Psoas muscle (tissue), 8 donors: ENCODE data around the gene MYG1. TPM values are rescaled to one million over a fixed set of nuclear protein-coding genes. Genes with fewer than 3 reads are reported as not detected.
A peak's percentile ranks its signal among the peaks of the same experiment; 100 is the strongest.

Source experiments
- ATAC-seq, 4 donors: fragments of 200-7000 bp; cut with Tn5 transposase; one replicate each; pipeline ENCODE4 v1.9.1; 2020; ENCODE audit warnings: moderate library complexity in 3 of 4, mild to moderate bottlenecking in 2 of 4
- DNase-seq, 2 donors: peaks; one replicate each; pipeline ENCODE4 v3.0.0-alpha.2; 2020
- H3K27ac ChIP-seq: fragments of 200-600 bp; one replicate; pipeline ENCODE4 v1.8.0; 2022
- H3K27me3 ChIP-seq, 3 donors: fragments of 200-600 bp in 1 of 3; one replicate each; pipeline versions ENCODE4 v1.6.1 to v1.8.0; 2013 to 2022; ENCODE audit warnings: low read length in 2 of 3, mild to moderate bottlenecking in 2 of 3, moderate library complexity in 1 of 3; ENCODE audit not compliant: insufficient read depth in 3 of 3
- H3K36me3 ChIP-seq, 2 donors: fragments of 200-600 bp in 1 of 2; one replicate each; pipeline versions ENCODE4 v1.6.1 to v1.8.0; 2013 to 2022; ENCODE audit warnings: low read depth in 1 of 2, mild to moderate bottlenecking in 1 of 2, moderate library complexity in 1 of 2; ENCODE audit not compliant: insufficient read depth in 1 of 2
- H3K4me1 ChIP-seq: fragments of 200-600 bp; one replicate; pipeline ENCODE4 v1.8.0; 2022
- H3K4me3 ChIP-seq: fragments of 200-600 bp; one replicate; pipeline ENCODE4 v1.8.0; 2022; ENCODE audit warnings: mild to moderate bottlenecking
- H3K9me3 ChIP-seq: fragments of 200-600 bp; one replicate; pipeline ENCODE4 v1.8.0; 2022
- CTCF ChIP-seq: fragments of 200-600 bp; IDR thresholded peaks from one replicate; pipeline ENCODE4 v1.8.0; 2022; ENCODE audit warnings: antibody characterized with exemption
- WGBS, 3 donors: extraction: QIAGEN DNeasy Blood & Tissue Kit; methylation state at CpG; one replicate each; pipeline versions ENCODE4 v1.1.6 to v1.1.7; 2013; 5-methylcytosine and 5-hydroxymethylcytosine counted together
- intact Hi-C, 2 donors: fragments of 100-400 bp; cut with DNase I; formaldehyde crosslinking; loops; one replicate each; pipeline versions ENCODE4 v1.11.0 to v1.14.2; 2022
- polyA plus RNA-seq, 3 donors: library from polyadenylated mRNA; stranded (reverse); fragments of 200-250 nt; gene quantifications; one replicate each; pipeline ENCODE4 v1.2.3, GENCODE V29; 2013
- total RNA-seq, 4 donors: library from RNA; stranded (reverse); fragmentation: NEBNext Ultra II Directional in 2 of 4; extraction: Animal tissue kit (Norgen Biotek cat#: 25700) in 2 of 4; gene quantifications; one replicate each; pipeline versions ENCODE4 v1.2.1 to v1.2.4, GENCODE V29; 2021 to 2023
- donor health status: healthy with polysubstance abuse.
- donor health status: DM: no; HTN: no; CAD: no; lungs with moderate emphysema.
- donor health status: Bipolar disorder and iron deficiency.
- donor health status: healthy.
- donor health status: DM: yes; HTN: yes; CAD: no.
- donor health status: DM: no; HTN: no; CAD: no.
- donor health status: DM: no; HTN: no; CAD: no.
- donor health status: DM: yes; HTN: yes; CAD: no.

MYG1 gene
- total and polyA plus RNA-seq, 7 donors = 34.6 to 68.9 (median 44.7) TPM

- no peak for TF ChIP-seq CTCF
- no peak for ATAC-seq
Measured at GRCh38 chr12:53274445-53274844, 25.1 kb upstream of the MYG1 start.

GRCh38 chr12:53276511-53276910 is 23.0 kb upstream of the MYG1 start:
- 95 to 99% (median 96%) methylated on average over 11 of the region's 11 CpGs for WGBS, 3 donors
- H3K27me3 ChIP-seq = no peaks in the 10 kb centered on the region
- H3K4me3 ChIP-seq = no peak overlapping the region
- intact Hi-C loops = no loop called here
- DNase-seq = peak in 1 of 2 donors; percentile 31
- no peak overlapping the region for H3K27ac ChIP-seq
- no peak for TF ChIP-seq CTCF
- no peaks in the 10 kb centered on the region for H3K36me3 ChIP-seq
- no peaks in the 10 kb centered on the region for H3K9me3 ChIP-seq
- no peak for ATAC-seq
- H3K4me1 ChIP-seq = no peaks in the 10 kb centered on the region

More at GRCh38 chr12:53274445-53274844, 25.1 kb upstream of the MYG1 start:
- intact Hi-C loops = no loop called here
- no peaks in the 10 kb centered on the region for H3K36me3 ChIP-seq
- no peak overlapping the region for H3K27ac ChIP-seq
- H3K27me3 ChIP-seq = no peaks in the 10 kb centered on the region
- H3K4me3 ChIP-seq = no peak overlapping the region
- peak in 1 of 2 donors; percentile 32 for DNase-seq
- no peaks in the 10 kb centered on the region for H3K4me1 ChIP-seq
- WGBS, 3 donors = 93 to 99% (median 94%) methylated on average over 5 of the region's 5 CpGs
- no peaks in the 10 kb centered on the region for H3K9me3 ChIP-seq

GRCh38 chr12:53277981-53278380 is 21.5 kb upstream of the MYG1 start:
- Histone ChIP-seq H3K4me3 (no peak overlapping the region), H3K4me1 (no peaks in the 10 kb centered on the region), H3K36me3 (no peaks in the 10 kb centered on the region), H3K27me3 (no peaks in the 10 kb centered on the region), H3K9me3 (no peaks in the 10 kb centered on the region), H3K27ac (no peak overlapping the region)
- no peak for TF ChIP-seq CTCF
- ATAC-seq (no peak), DNase-seq (peak in 1 of 2 donors; percentile 4)
- intact Hi-C loops = no loop called here
- 92 to 97% (median 95%) methylated on average over 9 of the region's 9 CpGs for WGBS, 3 donors

GRCh38 chr12:53279283-53279869 is 20.1 kb upstream of the MYG1 start:
- Histone ChIP-seq H3K36me3 (no peaks in the 10 kb centered on the region), H3K27ac (no peak overlapping the region), H3K4me1 (no peaks in the 10 kb centered on the region), H3K9me3 (no peaks in the 10 kb centered on the region), H3K4me3 (no peak overlapping the region), H3K27me3 (no peaks in the 10 kb centered on the region)
- WGBS, 3 donors = 78 to 93% (median 91%) methylated on average over 3 of the region's 3 CpGs
- ATAC-seq (no peak), DNase-seq (no peak)
- no peak for TF ChIP-seq CTCF
- intact Hi-C loops = no loop called here
